ENCODE data around the gene FYB2. TPM values are rescaled to one million over a fixed set of nuclear protein-coding genes. Genes with fewer than 3 reads are reported as not detected.

The FYB2 gene
- total RNA-seq, 1 experiment from 2014 or later = not detected

GRCh38 chr1:56821462-56821797 is 2.2 kb upstream of the FYB2 start:
- no peak overlapping the region for H3K9ac ChIP-seq (ENCODE audit: low read length)
- H4K20me1 ChIP-seq (ENCODE audit: insufficient read depth) = no peaks in the 10 kb centered on the region
- ChIA-PET CTCF (interaction anchor here (1.2 to 2.7 kb wide), 4 partner anchors 11 to 237 kb away, joined by 4 to 12 read pairs (median 8); no protein-coding TSS in a partner anchor), POLR2A (no interaction called here), RAD21 (ENCODE audit: low non-redundant PET in 1 of 2, low total read pairs in 2 of 2, uncharacterized antibody in 2 of 2, unreplicated experiment in 2 of 2) (no interaction called here)
- intact Hi-C loops (cut with micrococcal nuclease) = loop anchor here (1.0 to 2.0 kb wide), 2 partner anchors 63 to 1536 kb away; no protein-coding TSS in a partner anchor
- no peaks in the 10 kb centered on the region for H3K4me1 ChIP-seq (ENCODE audit: control insufficient read depth in 1 of 2, insufficient read depth in 2 of 2, low read length in 2 of 2)
- no TSS peak for BruUV-seq (replicated peaks)
- H2AFZ ChIP-seq (ENCODE audit: low read depth, low read length, poor library complexity, severe bottlenecking) = no peak overlapping the region
- no peak overlapping the region for H3K4me3 ChIP-seq (replicated peaks in 1 of 2; ENCODE audit: low read depth in 1 of 2, low read length in 2 of 2)
- peaks cover 5% of the 10 kb centered on the region for H3K27me3 ChIP-seq (ENCODE audit: insufficient read depth, low read length)
- no peak overlapping the region for H3K27ac ChIP-seq (ENCODE audit: low read depth, low read length)
- no peak for DNase-seq (ENCODE audit: low read depth, low spot score)
- H3K4me2 ChIP-seq (ENCODE audit: low read length) = no peak overlapping the region
- no peak for ATAC-seq
- H3K9me2 ChIP-seq (ENCODE audit: insufficient read depth) = no peaks in the 10 kb centered on the region
- TF ChIP-seq SRF (IDR thresholded peaks at IDR 0.05; ENCODE audit: low read depth) (no peak), EGR1 (IDR thresholded peaks at IDR 0.05; ENCODE audit: low read depth) (no peak), FOSL1 (IDR thresholded peaks at IDR 0.05; ENCODE audit: low read depth) (no peak), EZH2 (IDR thresholded peaks at IDR 0.05) (no peak), ATF3 (IDR thresholded peaks at IDR 0.05) (no peak), REST (IDR thresholded peaks at IDR 0.05; ENCODE audit: low read depth) (no peak), MAX (IDR thresholded peaks at IDR 0.05) (no peak), JUND (IDR thresholded peaks at IDR 0.05) (no peak), ZBTB33 (IDR thresholded peaks at IDR 0.05; ENCODE audit: extremely low read depth, insufficient replicate concordance, low read length) (no peak), CEBPB (IDR thresholded peaks at IDR 0.05; ENCODE audit: low read depth) (no peak)
- no peaks in the 10 kb centered on the region for H3K9me3 ChIP-seq (ENCODE audit: control insufficient read depth in 1 of 2, insufficient read depth in 1 of 2, low read depth in 1 of 2, low read length in 2 of 2)
- H3K79me2 ChIP-seq (ENCODE audit: insufficient read depth, low read length) = no peaks in the 10 kb centered on the region
- no peaks in the 10 kb centered on the region for H3K36me3 ChIP-seq (ENCODE audit: control insufficient read depth in 1 of 2, insufficient read depth in 2 of 2, low read length in 2 of 2)
